IMR-90 (cell line): ENCODE results near the gene GPBAR1. TPM values are rescaled to one million over a fixed set of nuclear protein-coding genes. Genes with fewer than 3 reads are reported as not detected.

Experiments used
- ATAC-seq: fragments of 200-7000 bp; cut with Tn5 transposase; 2 replicates; pipeline ENCODE4 v1.9.1; 2020; ENCODE audit warnings: low read depth, mild to moderate bottlenecking, moderate library complexity
- BruUV-seq: library from RNA; stranded (reverse); fragments of 400-500 nt; replicated peaks from 2 replicates; lab custom pipeline; 2021; lab: Mats Ljungman, UMichigan
- CTCF ChIA-PET: fragments of 300-600 bp; formaldehyde crosslinking; extraction: SDS; loops from one replicate; lab custom pipeline; 2021; ENCODE audit warnings: antibody characterized with exemption; lab: Yijun Ruan, JAX
- POLR2A ChIA-PET: fragments of 300-600 bp; sonication (Branson Sonifier 250); formaldehyde crosslinking; loops from one replicate; lab custom pipeline; 2022; ENCODE audit warnings: antibody characterized with exemption; ENCODE audit not compliant: unreplicated experiment; lab: Charles Lee
- DNase-seq: peaks from one replicate; pipeline ENCODE4 v3.0.0; 2013
- H2AFZ ChIP-seq: replicated peaks from 2 replicates; pipeline ENCODE3; 2013; ENCODE audit warnings: low read length, mild to moderate bottlenecking; ENCODE audit not compliant: poor library complexity
- H2AK5ac ChIP-seq: 2 replicates; pipeline ENCODE4 v1.6.1; 2013; ENCODE audit warnings: low read depth, low read length, inconsistent platforms
- H2AK9ac ChIP-seq: replicated peaks from 2 replicates; pipeline ENCODE3; 2013; ENCODE audit warnings: mild to moderate bottlenecking, low read depth, low read length, moderate library complexity; ENCODE audit not compliant: poor library complexity
- H2BK120ac ChIP-seq: 2 replicates; pipeline ENCODE4 v1.6.1; 2013; ENCODE audit warnings: low read depth, low read length, inconsistent platforms
- H2BK15ac ChIP-seq: 3 replicates; pipeline ENCODE4 v1.6.1; 2013; ENCODE audit warnings: low read depth, low read length, inconsistent platforms
- H2BK20ac ChIP-seq: 2 replicates; pipeline ENCODE4 v1.6.1; 2013; ENCODE audit warnings: low read depth, mild to moderate bottlenecking, inconsistent platforms, low read length, moderate library complexity
- H2BK5ac ChIP-seq: 2 replicates; pipeline ENCODE4 v1.6.1; 2013; ENCODE audit warnings: mild to moderate bottlenecking, low read depth, low read length, inconsistent platforms; ENCODE audit not compliant: poor library complexity, severe bottlenecking
- H3K14ac ChIP-seq: replicated peaks from 2 replicates; pipeline ENCODE4 v1.6.1; 2013; ENCODE audit warnings: low read depth, low read length, inconsistent platforms
- H3K18ac ChIP-seq: 2 replicates; pipeline ENCODE4 v1.6.1; 2013; ENCODE audit warnings: low read depth, low read length, control low read depth
- H3K23ac ChIP-seq: 2 replicates; pipeline ENCODE4 v1.6.1; 2013; ENCODE audit warnings: low read depth, low read length, inconsistent platforms
- H3K27ac ChIP-seq: 2 replicates; pipeline ENCODE4 v1.5.1; 2013; ENCODE audit warnings: mild to moderate bottlenecking, control low read depth, low read length; ENCODE audit not compliant: insufficient read depth
- H3K27me3 ChIP-seq: 2 replicates; pipeline ENCODE4 v1.6.1; 2013; ENCODE audit warnings: low read length; ENCODE audit not compliant: control insufficient read depth, insufficient read depth
- H3K36me3 ChIP-seq: 2 replicates; pipeline ENCODE4 v1.6.1; 2013; ENCODE audit warnings: low read length, mixed read lengths; ENCODE audit not compliant: control insufficient read depth, insufficient read depth
- H3K4ac ChIP-seq: 2 replicates; pipeline ENCODE4 v1.6.1; 2013; ENCODE audit warnings: low read depth, low read length, inconsistent platforms
- H3K4me1 ChIP-seq: 2 replicates; pipeline ENCODE4 v1.6.1; 2013; ENCODE audit warnings: low read length, mixed read lengths; ENCODE audit not compliant: control insufficient read depth, insufficient read depth
- H3K4me2 ChIP-seq: 2 replicates; pipeline ENCODE4 v1.6.1; 2013; ENCODE audit warnings: low read depth, mild to moderate bottlenecking, control low read depth, low read length, moderate library complexity
- H3K4me3 ChIP-seq: 2 replicates; pipeline ENCODE4 v1.5.1; 2013; ENCODE audit warnings: low read depth, mild to moderate bottlenecking, control low read depth, low read length, moderate library complexity; ENCODE audit not compliant: insufficient read depth
- H3K56ac ChIP-seq: 2 replicates; pipeline ENCODE4 v1.6.1; 2013; ENCODE audit warnings: low read length, inconsistent platforms; ENCODE audit not compliant: insufficient read depth; ENCODE audit errors: extremely low read depth
- H3K79me1 ChIP-seq, 2 experiments: 2 replicates each; pipeline ENCODE4 v1.6.1; 2013; ENCODE audit warnings: low read length in 2 of 2, inconsistent platforms in 1 of 2, low read depth in 1 of 2
- H3K9ac ChIP-seq: 2 replicates; pipeline ENCODE4 v1.6.1; 2013; ENCODE audit warnings: low read depth, low read length, control low read depth
- H3K9me1 ChIP-seq: 2 replicates; pipeline ENCODE4 v1.6.1; 2013; ENCODE audit warnings: low read length, inconsistent platforms; ENCODE audit not compliant: insufficient read depth
- H3K9me3 ChIP-seq: 2 replicates; pipeline ENCODE4 v1.6.1; 2013; ENCODE audit warnings: low read length; ENCODE audit not compliant: control insufficient read depth, insufficient read depth
- H4K20me1 ChIP-seq: 2 replicates; pipeline ENCODE4 v1.6.1; 2013; ENCODE audit warnings: low read length, inconsistent platforms; ENCODE audit not compliant: insufficient read depth
- H4K5ac ChIP-seq: 2 replicates; pipeline ENCODE4 v1.6.1; 2013; ENCODE audit warnings: mild to moderate bottlenecking, low read depth, low read length, control low read depth
- H4K8ac ChIP-seq, 2 experiments: 2 replicates each; pipeline ENCODE4 v1.6.1; 2013; ENCODE audit warnings: low read depth in 2 of 2, low read length in 2 of 2, control low read depth in 1 of 2, inconsistent platforms in 1 of 2
- H4K91ac ChIP-seq: 2 replicates; pipeline ENCODE4 v1.6.1; 2013; ENCODE audit warnings: low read depth, low read length, inconsistent platforms; ENCODE audit not compliant: insufficient read depth
- BHLHE40 ChIP-seq: fragments of 150-350 bp; IDR thresholded peaks from 2 replicates; pipeline ENCODE4 v1.6.1; 2016; ENCODE audit warnings: mild to moderate bottlenecking, low read depth, low read length
- CHD1 ChIP-seq: IDR thresholded peaks from 2 replicates; pipeline ENCODE4 v1.6.1; 2012; ENCODE audit warnings: low read depth, low read length, improper control_type of control experiment
- FOS ChIP-seq: fragments of 150-350 bp; IDR thresholded peaks from 2 replicates; pipeline ENCODE4 v1.6.1; 2016; ENCODE audit warnings: low read depth, low read length
- MAFK ChIP-seq: IDR thresholded peaks from 2 replicates; pipeline ENCODE4 v1.6.1; 2012; ENCODE audit warnings: low read depth, low read length, improper control_type of control experiment
- MAZ ChIP-seq: IDR thresholded peaks from 2 replicates; pipeline ENCODE4 v1.6.1; 2012; ENCODE audit warnings: low read depth, mild to moderate bottlenecking, low read length, improper control_type of control experiment, moderate library complexity, borderline replicate concordance
- NFE2L2 ChIP-seq: fragments of 150-350 bp; IDR thresholded peaks from 2 replicates; pipeline ENCODE4 v1.6.1; 2016; ENCODE audit warnings: low read depth, mild to moderate bottlenecking, low read length
- RAD21 ChIP-seq: IDR thresholded peaks from 2 replicates; pipeline ENCODE4 v1.6.1; 2012; ENCODE audit warnings: low read length, improper control_type of control experiment
- RCOR1 ChIP-seq: IDR thresholded peaks from 2 replicates; pipeline ENCODE4 v1.6.1; 2012; ENCODE audit warnings: mild to moderate bottlenecking, low read length, improper control_type of control experiment; ENCODE audit not compliant: insufficient replicate concordance
- RFX5 ChIP-seq: IDR thresholded peaks from 2 replicates; pipeline ENCODE4 v1.8.0; 2012; ENCODE audit warnings: low read depth, mild to moderate bottlenecking, low read length, moderate library complexity
- USF2 ChIP-seq: fragments of 150-350 bp; IDR thresholded peaks from 2 replicates; pipeline ENCODE4 v1.6.1; 2017; ENCODE audit warnings: mild to moderate bottlenecking, antibody characterized with exemption, low read length, low read depth
- WGBS, 2 experiments: methylation state at CpG; one replicate each; pipeline versions ENCODE4 v1.1.5 to v1.1.7; 2013; ENCODE audit warnings: missing lambda C conversion rate in 2 of 2; ENCODE audit not compliant: insufficient read length in 1 of 2; ENCODE audit errors: extremely low coverage in 2 of 2; 5-methylcytosine and 5-hydroxymethylcytosine counted together
- dilution Hi-C: fragments of 300-500 bp; cut with HindIII; formaldehyde crosslinking; loops from one replicate; pipeline ENCODE4 v1.14.3; 2018; ENCODE audit warnings: low sequenced_read_pairs; ENCODE audit not compliant: unreplicated experiment
- in situ Hi-C: fragments of 300-500 bp; cut with MboI; formaldehyde crosslinking; loops from 3 replicates; pipeline ENCODE4 v1.14.3; 2019; ENCODE audit warnings: low sequenced_read_pairs, inconsistent platforms, mixed read lengths
- intact Hi-C: fragments of 100-400 bp; cut with micrococcal nuclease; formaldehyde crosslinking; loops from 2 replicates; pipeline ENCODE4 v1.10.0; 2022
- polyA plus RNA-seq, 3 experiments: library from polyadenylated mRNA; depleted of rRNA; stranded (reverse); fragments of >200 nt; gene quantifications; 2 replicates each; pipeline ENCODE4 v1.2.3, GENCODE V29; 2012; ENCODE audit warnings: low replicate concordance in 1 of 3
- total RNA-seq: library from RNA; depleted of rRNA; stranded (reverse); fragments of >200 nt; gene quantifications from 2 replicates; pipeline ENCODE4 v1.2.3, GENCODE V29; 2012

Gene GPBAR1
- total and polyA plus RNA-seq, 2 of the 4 experiments (the other 2 are of a cell fraction): under 0.01 to 0.21 TPM

GRCh38 chr2:218293715-218294429, 33.1 kb downstream of the GPBAR1 start:
- H3K4me3 ChIP-seq: no peak overlapping the region
- POLR2A ChIA-PET: no interaction called here
- BruUV-seq: no TSS peak

More at GRCh38 chr2:218293715-218294429, 33.1 kb downstream of the GPBAR1 start:
- Histone ChIP-seq H3K9me3 (no peaks in the 10 kb centered on the region), H3K23ac (no peak overlapping the region), H4K91ac (no peak overlapping the region), H2BK120ac (no peak overlapping the region), H2BK5ac (no peak overlapping the region), H3K27ac (no peak overlapping the region), H2BK15ac (no peak overlapping the region), H3K9ac (no peak overlapping the region), H3K79me1 (peaks cover 15 to 31% of the 10 kb centered on the region in 2 experiments; a peak in 3 of 4 replicates), H3K14ac (no peak overlapping the region), H2BK20ac (no peak overlapping the region), H3K4me1 (peaks cover 20% of the 10 kb centered on the region), H4K20me1 (peaks cover 9% of the 10 kb centered on the region; the same call in 1 of the 2 replicates), H2AFZ (no peak overlapping the region), H4K8ac (no peak overlapping the region), H3K18ac (no peak overlapping the region), H3K9me1 (peaks cover 23% of the 10 kb centered on the region), H3K56ac (no peak overlapping the region), H4K5ac (no peak overlapping the region), H3K36me3 (no peaks in the 10 kb centered on the region), H2AK5ac (no peak overlapping the region), H3K4ac (no peak overlapping the region), H3K4me2 (no peak overlapping the region), H2AK9ac (no peak overlapping the region), H3K27me3 (no peaks in the 10 kb centered on the region)
- intact Hi-C loops (loop anchor here (2.0 to 5.0 kb wide), 2 partner anchors 103 to 353 kb away; no protein-coding TSS in a partner anchor), in situ Hi-C loops (no loop called here), dilution Hi-C loops (no loop called here)
- CTCF ChIA-PET: interaction anchor here (0.6 kb wide), 1 partner anchor 111 kb away, joined by 4 read pairs; no protein-coding TSS in a partner anchor
- no peak for DNase-seq
- no peak for ATAC-seq
- no CpG with 5 or more reads among the region's 5 CpGs for WGBS, 2 experiments
- TF ChIP-seq RCOR1: no peak
- TF ChIP-seq MAFK: no peak
- TF ChIP-seq CHD1: no peak
- TF ChIP-seq RAD21: no peak
- no peak for TF ChIP-seq USF2
- no peak for TF ChIP-seq RFX5
- TF ChIP-seq BHLHE40: no peak
- TF ChIP-seq MAZ: no peak
- no peak for TF ChIP-seq NFE2L2
- no peak for TF ChIP-seq FOS
